GM18858 (cell line): ENCODE results near the gene CRAT.

Experiments used
- ATAC-seq: cut with Tn5 transposase; IDR thresholded peaks from one replicate; pipeline ENCODE4 v1.9.1; 2021; ENCODE audit not compliant: unreplicated experiment

The CRAT gene

DNA sequence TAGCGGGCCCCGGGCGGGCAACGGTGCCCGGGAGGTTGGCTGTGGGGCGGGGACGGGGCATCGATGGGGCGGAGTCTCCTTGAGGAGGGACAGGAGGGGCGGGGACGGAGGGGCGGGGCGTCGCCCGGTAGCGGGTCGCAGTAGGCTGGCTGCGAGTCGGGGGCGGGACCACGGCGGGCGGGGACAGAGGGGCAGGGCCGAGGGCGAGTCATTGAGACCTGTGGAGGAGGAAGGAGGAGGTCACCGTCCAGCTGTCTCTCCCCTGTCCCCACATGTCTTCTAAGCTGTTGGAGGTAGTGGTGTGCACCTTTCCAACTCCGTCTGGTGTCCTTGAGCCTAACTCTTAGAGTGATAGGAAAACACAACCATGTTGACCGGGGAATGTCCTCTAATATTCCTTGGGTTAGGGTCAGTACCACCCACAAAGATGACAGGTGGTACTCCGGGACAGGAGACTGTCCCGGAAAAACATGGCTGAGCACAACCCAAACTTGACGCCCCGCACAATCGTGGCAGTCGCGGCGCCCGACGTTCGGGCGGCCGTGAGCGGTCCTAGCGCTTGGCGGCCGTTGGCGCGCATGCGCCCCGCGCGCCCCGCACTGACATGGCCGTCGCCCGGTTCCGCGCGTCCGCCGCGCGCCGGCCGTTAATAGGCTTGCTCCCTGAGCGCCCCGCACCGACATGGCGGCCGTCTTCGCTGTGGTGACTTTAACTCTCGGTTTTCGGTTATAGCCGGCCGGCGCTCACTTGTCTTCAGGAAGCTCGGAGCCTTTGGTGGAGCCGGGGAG lies at the start of gene CRAT, which contains the start of gene PTPA:
CRAT (minus strand) TSS at position 54 of the 788 bp plus-strand sequence. CDS start 284 bp downstream, outside the sequence.
PTPA (plus strand) TSS at position 676 of the 788 bp plus-strand sequence. CDS start 186 bp downstream, outside the sequence.
- ATAC-seq, result peak; percentile 60

DNA sequence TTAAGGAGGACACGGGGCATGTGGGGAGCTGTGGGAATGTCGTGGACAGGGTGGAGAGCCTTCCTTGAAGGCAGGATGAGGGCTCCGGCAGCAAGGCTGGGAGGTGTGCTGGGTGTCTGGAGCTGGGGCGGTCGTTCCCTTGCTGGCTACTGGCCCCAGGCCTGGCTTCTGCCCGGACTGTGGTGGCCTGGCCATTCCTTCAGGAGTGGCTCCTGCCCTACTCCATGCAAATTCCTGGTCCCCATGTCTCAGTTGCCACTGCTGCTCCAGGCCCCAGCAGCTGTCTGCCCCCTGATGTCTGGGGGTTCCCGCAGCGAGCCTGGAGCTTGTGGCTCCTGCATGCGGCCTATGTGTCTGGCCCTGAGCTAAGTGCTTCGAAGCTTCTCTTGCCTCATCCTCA lies 45.6 kb upstream of the CRAT start:
- ATAC-seq, result no peak

DNA sequence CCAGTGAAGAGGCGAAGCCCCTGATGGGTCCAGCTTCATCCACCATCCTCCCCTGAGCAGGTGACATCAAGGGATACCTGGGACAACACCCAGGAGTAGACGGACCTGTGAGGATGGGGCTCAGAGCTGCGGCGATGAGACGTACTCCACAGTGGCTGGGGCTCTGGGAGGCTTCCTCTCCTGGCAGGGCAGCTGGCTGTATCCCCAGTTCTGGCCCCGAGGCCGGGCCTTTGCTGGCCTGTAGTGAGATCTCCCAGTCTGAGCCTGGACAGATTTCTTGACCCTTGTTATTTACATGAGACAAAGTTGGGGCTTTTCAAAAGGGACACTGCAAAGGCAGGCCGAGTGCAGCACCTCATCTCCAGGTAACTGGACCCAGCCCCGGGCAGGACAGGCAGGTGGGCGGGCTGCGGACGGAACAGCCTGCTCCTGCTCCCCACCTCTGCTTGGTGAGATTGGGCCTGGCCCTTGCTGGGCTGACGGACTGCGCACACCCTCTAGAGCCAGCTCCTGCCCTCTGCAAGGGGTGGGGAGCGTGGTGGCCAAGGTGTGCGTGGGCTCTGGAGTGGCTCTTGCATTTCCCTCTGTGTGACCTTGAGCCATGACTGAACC lies 44.4 kb upstream of the CRAT start:
- no peak for ATAC-seq

DNA sequence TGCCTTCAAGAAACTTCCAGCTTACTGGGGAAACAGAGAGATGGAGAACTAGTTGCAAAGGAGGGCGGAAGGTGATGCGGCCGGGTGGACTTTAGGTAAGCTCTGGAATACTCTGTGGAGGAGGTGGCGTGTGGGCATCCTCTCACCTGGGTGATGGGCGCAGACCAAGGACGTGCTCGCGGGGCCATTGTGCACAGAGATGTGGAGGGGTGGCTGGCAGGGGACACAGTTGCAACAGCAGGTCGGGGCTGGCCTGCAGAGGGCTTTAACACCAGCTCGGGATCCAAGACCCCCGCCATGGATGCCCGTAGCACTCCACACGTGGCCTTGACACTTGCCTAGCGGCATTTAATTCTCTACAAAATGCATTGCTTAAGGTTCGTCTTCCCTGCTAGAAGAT lies 40.9 kb upstream of the CRAT start:
- ATAC-seq, result no peak

DNA sequence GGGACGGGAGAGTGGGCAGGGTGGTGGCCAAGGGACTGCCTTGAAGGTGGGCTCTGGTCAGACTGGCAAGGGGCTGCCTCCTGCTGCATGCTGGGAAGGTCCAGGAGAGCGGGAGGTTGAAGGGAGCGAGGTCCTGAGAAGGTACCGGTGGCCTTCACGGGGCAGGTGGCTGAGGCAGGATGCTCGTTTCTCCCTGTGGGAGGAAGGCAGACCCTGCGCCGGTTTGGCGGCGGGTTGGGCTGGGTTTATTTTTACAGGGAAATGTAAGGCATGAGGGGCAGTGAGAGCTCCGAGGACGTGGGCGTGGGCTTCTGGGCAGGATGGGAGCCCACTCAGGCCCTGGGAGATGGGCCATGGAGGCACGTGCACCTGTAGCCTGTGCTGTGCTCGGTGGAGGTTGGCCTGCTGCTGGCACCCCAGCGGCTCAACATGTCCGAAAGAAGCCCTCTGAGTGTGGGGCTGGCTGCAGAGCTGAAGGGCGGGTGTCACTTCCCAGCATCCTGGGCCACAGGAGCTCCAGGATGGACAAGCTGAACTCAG lies 40.1 kb upstream of the CRAT start:
- ATAC-seq, result no peak

DNA sequence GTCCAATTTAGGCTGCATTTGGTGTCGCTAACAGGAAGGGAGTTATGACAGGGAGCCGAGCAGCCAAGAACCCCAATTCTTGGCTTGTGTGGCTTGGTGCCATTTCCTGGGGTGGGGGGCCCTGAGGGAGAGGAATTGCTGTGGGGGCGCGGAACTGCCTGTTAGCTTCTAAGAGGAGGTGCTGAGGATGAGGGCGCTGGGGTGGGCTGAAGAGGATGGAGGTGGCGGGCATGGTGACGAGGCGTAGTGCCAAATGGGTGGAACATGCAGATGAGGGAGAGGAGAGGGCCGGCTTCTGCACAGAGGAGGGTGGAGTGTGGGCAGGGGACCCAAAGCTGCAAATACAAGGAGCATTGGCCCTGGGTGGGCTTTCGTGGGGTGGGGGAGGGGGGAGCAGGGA lies 39.5 kb upstream of the CRAT start:
- ATAC-seq, result no peak

DNA sequence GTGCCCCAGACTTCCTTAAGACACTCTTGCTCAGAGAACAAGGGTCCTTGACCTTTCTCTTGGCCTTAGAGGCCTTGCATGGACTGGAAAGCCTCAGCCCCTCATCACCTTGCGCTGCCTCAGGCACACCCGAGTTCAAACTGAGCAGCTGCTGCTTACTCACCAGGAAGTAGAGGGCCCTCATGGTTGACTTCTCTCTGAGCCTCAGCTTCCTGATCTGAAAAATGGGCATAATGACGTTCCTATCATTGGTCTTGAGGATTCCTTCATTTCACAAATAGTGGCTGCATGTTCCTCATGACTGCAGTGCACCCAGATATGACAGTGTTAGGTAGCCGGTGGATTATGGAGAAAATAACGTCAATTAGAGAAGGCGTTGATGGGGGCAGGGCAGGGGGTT lies 38.8 kb upstream of the CRAT start:
- no peak for ATAC-seq

DNA sequence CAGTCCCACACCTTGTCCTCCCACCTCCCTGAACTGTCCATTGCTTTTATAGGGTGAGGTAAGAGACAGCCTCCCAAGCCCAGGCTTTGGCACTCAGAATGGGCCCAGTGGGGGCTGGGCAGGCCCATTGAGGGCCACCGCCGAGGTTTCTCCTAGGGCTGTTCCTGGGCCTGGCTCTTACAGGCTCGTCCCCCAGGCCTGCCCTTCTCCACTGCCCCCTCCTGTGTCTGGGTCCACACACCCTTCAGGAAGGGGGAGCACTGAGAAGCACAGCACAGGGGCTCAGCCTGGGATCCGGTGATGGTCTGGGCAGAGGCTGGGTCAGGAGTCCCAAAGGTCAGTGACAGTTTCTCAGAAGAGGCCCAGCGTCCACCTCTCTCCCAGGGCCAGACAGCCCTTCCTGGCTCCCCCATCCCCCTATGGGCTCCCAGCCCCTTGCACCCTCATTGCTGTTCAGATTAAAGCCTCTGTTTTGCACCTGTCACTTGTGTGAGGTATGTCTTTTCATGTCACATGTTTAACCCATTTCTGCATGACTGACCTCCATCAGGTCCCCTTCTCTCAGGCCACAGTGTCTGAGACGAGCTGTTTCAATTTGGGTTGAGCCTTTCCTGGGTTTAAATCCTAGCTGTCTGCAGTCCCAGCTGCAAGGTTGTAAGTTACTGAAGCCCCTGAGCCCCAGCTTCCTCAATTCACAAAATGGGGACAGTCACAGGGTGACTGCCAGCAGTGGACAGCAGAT lies 38.0 kb upstream of the CRAT start:
- no peak for ATAC-seq

DNA sequence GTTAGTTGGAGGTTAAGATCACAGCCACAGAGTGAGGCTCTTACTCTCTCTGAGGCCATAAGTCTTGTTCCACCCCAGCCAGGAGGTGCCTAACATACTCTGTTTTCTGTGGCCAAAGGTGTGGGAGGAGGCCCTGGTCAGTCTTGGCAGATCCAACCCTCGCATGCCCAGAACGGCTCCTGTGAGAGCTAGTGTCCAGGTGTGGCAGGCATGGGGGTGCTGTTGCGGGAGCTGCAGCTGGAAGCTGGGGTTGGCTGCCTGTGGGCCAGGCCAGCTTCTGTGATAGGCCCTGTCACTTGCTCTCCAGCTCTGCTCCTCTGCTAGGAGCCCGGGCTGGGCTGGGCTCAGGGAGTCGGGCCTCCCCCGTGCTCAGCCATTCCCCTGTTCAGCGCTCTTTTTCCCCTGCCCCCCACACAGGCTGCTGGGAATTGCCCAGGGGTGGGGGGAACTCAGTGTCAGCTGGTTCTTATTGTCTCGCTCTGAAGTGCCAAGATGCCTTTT lies 35.9 kb upstream of the CRAT start:
- ATAC-seq, result no peak

DNA sequence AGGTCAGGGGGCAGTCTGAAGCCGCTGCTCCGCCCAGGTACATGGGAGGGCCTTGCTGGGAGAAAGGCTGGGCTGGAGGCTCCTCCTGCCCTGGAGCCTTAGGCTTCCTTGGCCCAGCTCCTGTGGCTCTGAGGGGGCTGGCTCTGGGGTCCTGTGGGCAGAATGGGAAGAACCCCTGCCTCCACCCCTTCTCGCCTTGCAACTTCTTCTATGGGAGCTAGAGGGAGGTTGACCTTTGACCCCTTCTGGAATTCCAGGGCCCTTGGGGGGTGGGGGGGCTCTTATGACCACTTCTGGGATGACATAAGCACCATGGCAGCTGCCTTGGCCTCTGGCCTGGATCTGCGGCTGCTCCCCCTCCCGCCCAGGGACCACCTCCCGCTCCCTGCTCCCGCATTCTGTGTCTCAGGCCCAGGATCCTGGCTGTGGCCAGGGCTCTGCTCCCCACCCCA lies 35.3 kb upstream of the CRAT start:
- ATAC-seq, result no peak

DNA sequence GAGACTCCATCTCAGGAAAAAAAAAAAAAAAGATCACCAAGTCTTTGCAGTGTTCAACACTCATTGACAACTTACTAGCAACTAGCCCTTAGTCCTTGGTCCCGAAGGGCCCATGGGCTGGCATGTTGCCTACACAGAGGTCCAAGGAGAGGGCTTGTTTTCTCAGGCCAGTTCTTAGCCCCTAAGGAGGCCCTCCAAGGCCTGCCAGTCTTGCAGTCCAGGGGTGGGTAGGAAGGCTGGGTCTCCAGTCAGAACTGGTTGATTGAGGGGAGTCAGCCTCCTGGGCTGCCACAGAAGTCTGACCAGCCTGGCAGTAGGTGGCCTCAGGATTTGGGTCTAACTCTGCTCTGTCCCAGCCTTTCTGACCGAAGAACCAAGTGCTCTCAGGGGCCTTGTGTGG lies 34.7 kb upstream of the CRAT start:
- no peak for ATAC-seq

DNA sequence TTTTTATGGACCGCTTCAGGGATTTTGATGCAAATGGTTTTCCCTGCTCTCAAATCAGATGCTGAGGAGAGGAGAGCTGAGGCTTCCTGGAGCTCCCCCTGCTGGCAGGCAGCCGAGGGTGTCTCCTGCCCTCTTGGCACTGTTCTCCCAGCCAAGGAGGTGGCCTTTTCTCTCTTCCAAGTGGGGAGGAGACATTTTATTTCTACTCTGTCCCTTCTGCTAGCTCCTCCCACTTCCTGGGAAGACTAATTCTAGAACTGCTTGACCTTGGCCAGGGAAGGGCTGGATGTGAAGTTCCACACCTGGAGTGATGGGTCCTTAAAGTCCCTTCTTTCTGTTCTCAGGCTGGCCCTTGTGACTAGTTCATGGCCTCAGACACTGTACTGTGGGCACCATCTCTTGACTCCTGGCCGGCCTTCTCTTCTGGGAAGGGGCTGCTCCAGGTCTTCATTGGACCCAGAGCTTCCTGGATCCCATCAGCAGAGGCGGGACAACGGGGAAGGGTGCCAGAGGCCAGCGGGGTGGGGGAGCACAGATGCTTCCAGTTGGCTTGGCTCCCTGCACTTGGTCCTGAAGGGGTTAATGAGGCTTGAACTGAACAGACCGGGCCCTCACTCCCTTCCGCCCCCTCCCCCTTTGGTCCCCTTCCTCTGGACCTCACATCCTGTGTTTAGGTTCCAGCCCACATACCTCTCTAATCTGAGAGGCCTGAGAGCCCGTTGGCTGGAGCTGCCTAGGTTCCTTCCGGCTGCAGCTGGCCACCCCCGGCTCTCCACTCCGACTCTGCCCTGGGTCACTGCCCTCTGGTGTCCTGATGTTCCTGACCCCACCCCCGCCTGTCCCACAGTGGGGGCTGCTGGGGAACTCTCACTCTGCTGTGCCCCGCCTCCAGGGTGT lies 32.7 kb upstream of the CRAT start:
- no peak for ATAC-seq

DNA sequence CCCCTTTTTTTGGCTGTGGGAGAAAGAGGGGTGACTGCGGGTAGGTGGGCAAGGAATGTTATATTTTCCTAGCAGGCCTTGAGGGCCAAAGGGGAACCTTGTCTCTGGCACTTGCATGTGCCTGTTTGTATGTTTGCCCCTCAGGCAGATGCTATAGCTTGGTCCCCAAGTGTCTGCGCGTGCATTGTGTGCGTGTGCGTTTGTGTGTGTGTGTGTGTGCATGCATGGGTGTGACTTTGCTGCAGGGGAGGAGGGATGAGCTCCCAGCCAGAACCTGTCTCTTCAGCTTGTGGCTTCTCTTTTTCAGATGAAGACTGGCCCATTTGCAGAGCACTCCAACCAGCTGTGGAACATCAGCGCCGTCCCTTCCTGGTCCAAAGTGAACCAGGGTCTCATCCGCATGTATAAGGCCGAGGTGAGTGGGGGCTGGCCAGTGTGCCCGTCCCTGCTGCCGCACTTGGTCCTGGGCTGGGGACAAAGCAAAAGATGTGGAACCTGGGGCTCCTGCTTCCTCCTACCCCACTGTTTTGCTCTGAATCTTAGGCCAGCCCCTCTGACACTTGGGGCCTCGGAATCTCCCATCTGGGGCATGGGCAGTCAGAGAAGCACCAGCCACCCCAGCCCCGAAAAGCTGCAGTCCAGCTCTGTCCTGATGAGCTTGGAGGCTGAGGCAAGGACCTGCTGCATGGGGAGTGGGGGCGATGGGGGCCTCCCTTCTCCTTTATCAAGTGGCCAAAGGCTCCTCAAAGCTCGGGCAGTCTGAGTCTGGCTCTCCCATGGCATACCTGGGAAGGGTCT lies 31.7 kb upstream of the CRAT start:
- ATAC-seq, result no peak

DNA sequence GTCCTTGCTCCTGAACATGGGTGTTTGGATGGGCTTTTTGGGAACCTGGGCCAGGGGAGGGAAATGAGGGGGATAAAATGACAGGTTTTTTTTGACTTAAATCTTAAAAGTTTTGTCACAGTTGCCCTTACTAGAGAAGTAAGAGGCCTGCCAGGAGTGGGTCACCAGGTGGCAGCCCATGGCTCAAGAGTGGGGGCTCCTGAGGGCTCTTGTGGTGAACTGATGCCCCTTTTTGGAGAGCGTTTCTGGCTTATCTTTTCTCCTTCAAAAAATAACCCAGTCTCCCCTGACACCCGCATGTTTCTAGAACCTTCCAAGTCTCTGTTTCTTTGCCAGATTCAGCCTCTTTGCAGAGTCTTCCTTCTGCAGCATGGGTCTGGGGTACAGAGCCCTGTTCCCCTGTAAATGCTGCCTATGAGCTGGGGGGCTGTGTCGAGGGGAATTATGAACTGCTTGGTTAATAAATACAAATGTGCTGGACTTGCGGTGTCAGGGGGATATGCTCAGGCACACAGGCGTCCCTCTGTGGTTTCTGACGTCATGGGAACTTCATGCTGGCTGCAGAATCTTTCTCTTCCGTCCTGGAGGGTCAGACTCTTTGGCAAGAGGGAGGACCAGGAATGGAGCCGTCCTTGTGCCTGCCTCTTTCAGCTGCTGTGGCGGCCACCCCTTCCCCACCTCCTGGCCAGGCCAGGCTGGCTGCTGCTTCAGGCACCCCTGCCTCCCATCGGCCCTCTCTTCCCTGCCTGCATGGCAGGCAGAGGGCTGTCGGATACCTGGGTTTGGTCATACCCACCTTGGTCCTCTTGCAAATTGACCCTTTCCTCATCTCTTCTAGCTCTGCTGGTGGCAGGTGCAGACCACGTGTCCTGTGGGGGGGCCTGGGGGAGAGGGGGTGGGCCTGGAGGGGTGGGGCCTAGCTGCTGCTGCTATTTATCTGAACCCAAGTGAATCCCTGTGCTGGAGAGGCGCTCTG lies 30.8 kb upstream of the CRAT start:
- ATAC-seq, result no peak

DNA sequence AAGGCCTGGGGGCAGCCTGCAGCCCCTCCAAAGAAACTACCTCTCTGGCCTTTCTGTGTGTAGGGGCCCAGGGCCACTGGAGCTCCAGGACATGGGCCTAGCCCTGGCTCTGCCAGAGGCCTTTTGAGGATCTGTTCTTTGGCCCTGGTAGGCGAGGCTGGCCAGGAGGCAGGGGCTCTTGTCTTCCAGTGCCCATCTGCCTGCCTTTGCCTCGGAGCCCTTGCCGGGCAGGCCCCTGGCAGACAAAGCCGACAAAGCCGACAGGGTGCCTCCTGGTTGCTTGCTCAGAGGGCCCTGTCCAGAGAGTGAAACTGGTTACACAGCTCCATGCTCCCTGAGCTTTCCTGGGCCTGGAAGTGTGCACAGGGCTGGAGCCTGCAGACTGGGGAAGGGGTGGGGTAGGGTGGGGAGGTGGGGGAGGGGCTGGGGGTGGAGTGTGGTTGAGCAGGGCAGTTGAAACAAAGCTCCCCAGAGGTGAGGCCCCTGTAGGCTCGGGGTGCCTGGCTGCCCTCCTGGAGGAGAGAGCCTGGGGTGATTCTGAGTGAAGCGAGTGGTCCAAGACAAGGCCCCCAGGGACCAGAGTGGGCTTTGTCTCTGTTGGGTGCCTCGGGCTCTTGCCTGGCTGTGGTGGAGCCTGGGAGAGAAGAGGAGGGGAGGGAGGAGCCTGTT lies 29.9 kb upstream of the CRAT start:
- peak; percentile 16 for ATAC-seq

DNA sequence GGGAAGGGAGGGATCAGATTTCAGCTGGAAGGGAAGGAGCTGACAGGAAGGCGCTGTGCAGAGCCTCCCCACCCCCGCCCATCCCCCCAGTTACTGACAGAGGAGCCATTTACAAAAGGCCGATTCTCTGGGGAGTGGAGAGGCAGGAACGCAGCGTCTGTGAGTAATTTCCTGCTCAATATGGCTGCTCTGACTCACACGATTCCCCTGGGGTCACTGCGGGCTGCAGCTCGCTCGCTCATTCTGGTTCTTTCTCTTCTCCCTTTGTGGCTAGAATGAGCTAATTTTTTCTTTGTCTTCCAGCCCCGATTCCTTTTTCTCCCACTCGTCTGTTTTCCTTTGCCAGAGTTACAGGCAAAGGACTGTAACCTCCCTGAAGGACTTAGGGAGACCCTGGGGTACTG lies 29.4 kb upstream of the CRAT start:
- peak; percentile 61 for ATAC-seq

DNA sequence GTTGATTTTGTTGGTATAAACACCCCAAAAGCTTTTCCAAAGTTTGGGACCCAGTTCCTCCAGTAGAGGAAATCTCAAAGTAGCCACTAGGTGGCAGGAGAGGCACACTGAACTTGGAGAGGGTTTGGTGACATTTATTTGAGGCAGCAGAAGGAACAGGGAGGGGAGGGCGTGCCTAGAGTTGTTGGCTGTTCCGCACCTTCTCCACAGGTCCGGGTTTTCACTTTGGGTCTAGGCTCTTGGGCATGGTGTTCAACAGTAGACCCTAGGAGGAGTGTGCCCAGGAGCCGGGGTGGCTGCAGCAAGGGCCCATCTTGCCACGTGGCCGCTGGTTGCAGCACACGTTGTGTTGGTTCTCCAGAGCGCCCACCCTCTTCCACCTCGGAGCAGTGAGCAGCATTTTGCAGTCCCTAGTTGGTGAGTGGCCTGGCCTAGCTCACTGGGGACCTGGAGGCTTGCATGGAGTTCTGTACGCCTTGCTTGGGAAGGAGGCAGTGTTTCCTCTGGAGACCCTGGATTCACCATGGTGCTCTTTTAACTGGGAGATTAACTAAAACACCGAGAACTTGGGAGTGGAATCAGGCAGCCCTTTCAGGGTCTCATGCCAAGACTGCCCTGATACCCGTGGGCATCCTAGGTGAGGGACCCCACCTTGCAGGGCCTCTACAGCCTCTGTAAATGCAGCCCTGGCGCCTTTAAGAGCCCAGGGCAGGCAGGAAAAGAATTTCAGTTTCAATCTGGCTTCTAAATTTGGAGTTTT lies 28.8 kb upstream of the CRAT start:
- ATAC-seq, result no peak
